ENCODE data around the gene ZNF618.

Gene ZNF618

GRCh38 chr9:113876151-113876992 is at the start of gene ZNF618:
Gene ZNF618 (plus strand): TSS chr9:113876309. CDS start chr9:113876381, 72 bp downstream.
- peak in 1 of 2 donors; percentile 14 for DNase-seq

- DNase-seq: no peak
Observed at GRCh38 chr9:113828221-113828620, 47.9 kb upstream of the ZNF618 start.

GRCh38 chr9:113837334-113837733 is 38.8 kb upstream of the ZNF618 start:
- no peak for DNase-seq

GRCh38 chr9:113842086-113842485 is 34.0 kb upstream of the ZNF618 start:
- no peak for DNase-seq

GRCh38 chr9:113844466-113844865 is 31.6 kb upstream of the ZNF618 start:
- DNase-seq: no peak

GRCh38 chr9:113851359-113851758 is 24.8 kb upstream of the ZNF618 start:
- DNase-seq: no peak

GRCh38 chr9:113851873-113852272 is 24.2 kb upstream of the ZNF618 start:
- no peak for DNase-seq

- DNase-seq: no peak
Observed at GRCh38 chr9:113853333-113853732, 22.8 kb upstream of the ZNF618 start.

GRCh38 chr9:113854310-113854709 is 21.8 kb upstream of the ZNF618 start:
- DNase-seq: no peak

GRCh38 chr9:113857875-113858274 is 18.2 kb upstream of the ZNF618 start:
- no peak for DNase-seq

- DNase-seq: no peak
Observed at GRCh38 chr9:113858282-113858681, 17.8 kb upstream of the ZNF618 start.

GRCh38 chr9:113863345-113863744 is 12.8 kb upstream of the ZNF618 start:
- DNase-seq: no peak

- no peak for DNase-seq
Observed at GRCh38 chr9:113868501-113868900, 7.6 kb upstream of the ZNF618 start.

GRCh38 chr9:113872485-113873143 is 3.5 kb upstream of the ZNF618 start:
- no peak for DNase-seq

- no peak for DNase-seq
Observed at GRCh38 chr9:113873446-113873845, 2.7 kb upstream of the ZNF618 start.

- no peak for DNase-seq
Observed at GRCh38 chr9:113873926-113874325, 2.2 kb upstream of the ZNF618 start.

- DNase-seq: no peak
Observed at GRCh38 chr9:113875459-113876150, 504 bp upstream of the ZNF618 start.

GRCh38 chr9:113876993-113877368 is 872 bp downstream of the ZNF618 start:
- DNase-seq: no peak

GRCh38 chr9:113879318-113879717 is 3.2 kb downstream of the ZNF618 start:
- no peak for DNase-seq

- DNase-seq: no peak
Observed at GRCh38 chr9:113879911-113880310, 3.8 kb downstream of the ZNF618 start.

GRCh38 chr9:113882181-113882580 is 6.1 kb downstream of the ZNF618 start:
- DNase-seq: no peak

GRCh38 chr9:113882636-113883164 is 6.6 kb downstream of the ZNF618 start:
- no peak for DNase-seq
